HG02759 (cell line): Measurements from ENCODE around the gene XAGE3.
"Not testable (repeated sequence)": the region's sequence is repeated elsewhere in the genome, so short reads cannot be mapped to it uniquely, and the experiment has no call there.

Source experiments
- ATAC-seq: cut with Tn5 transposase; IDR thresholded peaks from one replicate; pipeline ENCODE4 v1.9.1; 2021; ENCODE audit warnings: mild to moderate bottlenecking, moderate library complexity; ENCODE audit not compliant: unreplicated experiment

Gene XAGE3

DNA sequence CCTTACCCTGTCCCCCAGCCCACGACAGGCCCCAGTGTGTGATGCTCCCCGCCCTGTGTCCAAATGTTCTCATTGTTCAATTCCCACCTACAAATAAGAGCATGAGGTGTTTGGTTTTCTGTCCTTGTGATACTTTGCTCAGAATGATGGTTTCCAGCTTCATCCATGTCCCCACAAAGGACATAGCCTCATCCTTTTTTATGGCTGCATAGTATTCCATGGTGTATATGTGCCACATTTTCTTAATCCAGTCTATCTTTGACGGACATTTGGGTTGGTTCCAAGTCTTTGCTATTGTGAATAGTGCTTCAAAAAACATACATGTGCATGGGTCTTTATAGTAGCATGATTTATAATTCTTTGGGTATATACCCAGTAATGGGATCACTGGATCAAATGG, 24.3 kb downstream of the XAGE3 start:
- ATAC-seq, result not testable (repeated sequence)

DNA sequence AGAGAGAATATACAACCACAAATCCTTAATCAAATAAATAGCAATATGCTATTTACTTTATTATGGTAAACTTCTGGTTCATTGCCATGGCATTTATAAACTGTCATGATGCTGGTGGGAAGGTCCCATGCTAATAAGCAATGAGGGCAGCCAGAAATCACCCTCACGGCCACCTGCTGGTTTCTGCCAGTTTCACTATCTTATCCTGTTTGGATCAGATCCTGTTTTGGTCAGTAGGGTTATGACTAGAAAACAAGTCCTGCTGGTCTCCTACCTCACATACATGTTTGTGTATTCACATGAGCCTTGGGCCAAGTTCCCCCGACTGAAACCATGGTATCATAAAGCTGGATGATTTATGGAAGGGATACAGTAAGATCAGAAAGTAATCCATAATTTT, 28.7 kb downstream of the XAGE3 start:
- ATAC-seq, result no peak

DNA sequence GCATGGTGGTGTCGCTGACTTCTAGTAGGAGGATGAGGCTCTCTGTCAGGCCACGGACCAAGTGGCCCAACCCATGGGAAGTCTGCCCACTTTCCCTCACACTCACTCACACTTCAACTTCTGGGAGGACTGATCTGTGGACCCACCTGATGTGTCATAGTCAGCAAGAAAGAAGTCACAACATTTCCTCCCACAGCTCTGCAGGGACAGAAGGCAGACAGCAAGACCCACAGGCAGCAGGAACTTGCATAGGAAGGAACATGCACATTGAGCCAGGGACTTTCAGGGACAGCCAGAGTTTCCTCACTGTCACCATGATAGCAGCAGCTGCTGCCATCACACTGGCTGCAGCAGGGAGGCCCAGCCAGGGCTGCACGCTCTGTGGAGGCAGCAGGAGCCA, 37.3 kb downstream of the XAGE3 start:
- no peak for ATAC-seq

DNA sequence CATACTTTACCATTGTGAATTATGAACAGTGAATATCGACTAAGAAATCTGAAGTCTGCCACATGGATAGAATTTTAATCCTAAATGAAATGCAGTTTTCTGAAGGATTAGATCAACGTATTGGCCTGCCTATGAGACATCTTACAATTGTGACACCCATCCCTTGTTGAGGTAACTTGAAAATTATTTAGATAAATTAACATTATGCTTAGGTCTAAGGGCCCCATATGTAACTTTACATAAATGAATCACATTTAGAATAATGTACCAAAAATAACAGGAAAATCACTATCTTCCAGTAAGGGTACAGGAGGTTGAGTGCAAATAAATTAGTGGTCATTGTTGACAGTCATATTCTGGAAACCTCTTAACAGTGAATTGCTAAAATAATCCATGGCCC, 43.3 kb downstream of the XAGE3 start:
- ATAC-seq, result no peak

DNA sequence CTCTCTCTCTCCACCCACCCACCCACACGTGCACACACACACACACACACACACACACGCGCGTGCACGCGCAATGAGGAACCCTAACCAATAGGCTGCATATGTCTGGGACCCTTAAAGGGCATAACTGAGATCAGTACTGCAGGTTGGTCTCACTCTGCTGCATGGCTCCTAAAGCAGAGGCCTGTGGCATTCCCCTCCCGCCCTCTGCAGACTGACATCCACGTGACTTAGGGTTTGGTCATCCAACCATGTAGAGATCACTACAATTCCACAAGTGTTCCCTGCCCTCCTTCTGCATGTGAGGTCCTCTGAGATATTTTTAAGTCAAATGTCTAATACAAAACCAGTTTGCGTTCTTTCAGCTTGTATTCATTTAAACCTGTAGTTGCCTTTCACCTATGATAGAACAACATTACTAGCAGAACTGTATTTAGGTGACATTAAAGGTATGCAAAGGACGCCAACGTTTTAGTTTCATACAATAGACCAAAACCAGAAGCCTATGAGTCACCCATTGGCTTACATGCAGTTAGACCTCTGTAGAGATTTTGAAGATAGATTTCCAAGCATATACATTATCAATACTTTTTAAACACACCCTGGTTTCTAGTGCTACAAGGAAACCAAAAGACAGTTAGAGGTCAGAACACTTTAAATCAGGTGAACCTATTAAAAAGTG, 46.7 kb downstream of the XAGE3 start:
- no peak for ATAC-seq

DNA sequence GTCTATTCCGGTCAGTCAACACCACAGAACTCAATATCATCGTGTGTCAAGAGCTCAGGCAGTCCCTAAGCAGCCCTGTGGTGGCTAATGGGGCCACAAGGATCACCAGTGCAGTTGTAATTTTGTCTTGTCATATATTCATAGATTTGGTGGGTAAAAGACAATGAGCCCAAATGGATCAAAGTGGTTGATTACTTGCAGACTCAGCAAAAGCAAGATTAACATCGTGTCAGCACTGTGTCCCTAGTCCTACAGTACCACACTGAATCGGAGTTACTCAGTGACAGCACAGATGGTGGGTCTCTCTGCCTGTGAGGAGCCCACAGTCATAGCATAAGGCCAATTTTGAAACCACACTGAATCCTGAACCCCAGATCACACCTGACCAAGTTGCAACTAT, 48.1 kb downstream of the XAGE3 start:
- ATAC-seq, result no peak
